GM12878 (cell line): Measurements from ENCODE around the gene WTIP. TPM values are rescaled to one million over a fixed set of nuclear protein-coding genes. Genes with fewer than 3 reads are reported as not detected.

Experiments used
- ATAC-seq: fragments of 200-7000 bp; cut with Tn5 transposase; 3 replicates; pipeline ENCODE4 v1.9.1; 2020; ENCODE audit warnings: mild to moderate bottlenecking, moderate library complexity
- BruUV-seq: library from RNA; stranded (reverse); fragments of 400-500 nt; replicated peaks from 2 replicates; lab custom pipeline; 2021; lab: Mats Ljungman, UMichigan
- CTCF ChIA-PET: fragments of 300-600 bp; sonication (Branson Sonifier 250); formaldehyde crosslinking; extraction: SDS; loops from one replicate; lab custom pipeline; 2021; ENCODE audit warnings: inconsistent platforms; lab: Yijun Ruan, JAX
- POLR2A ChIA-PET: fragments of 350-600 bp; formaldehyde crosslinking; extraction: SDS; loops from one replicate; lab custom pipeline; 2021; ENCODE audit warnings: inconsistent platforms; lab: Charles Lee
- RAD21 ChIA-PET: fragments of 300-600 bp; sonication (Branson Sonifier 250); formaldehyde crosslinking; loops from one replicate; lab custom pipeline; 2023; ENCODE audit warnings: antibody characterized with exemption; ENCODE audit not compliant: unreplicated experiment; lab: Charles Lee
- SMC1A ChIA-PET: fragments of 300-600 bp; sonication (Branson Sonifier 250); formaldehyde crosslinking; loops from one replicate; lab custom pipeline; 2023; ENCODE audit not compliant: unreplicated experiment, uncharacterized antibody; lab: Charles Lee
- DNase-seq: peaks from one replicate; pipeline ENCODE4 v3.0.0-alpha.2; 2011; ENCODE audit warnings: low read depth, low spot score
- FAIRE-seq: peaks from 3 replicates; lab custom pipeline; 2011; peaks lifted over from hg19 to GRCh38; lab: Jason Lieb, UNC
- H2AFZ ChIP-seq: 2 replicates; pipeline ENCODE4 v1.6.0; 2011; ENCODE audit warnings: low read depth, low read length, control low read depth; ENCODE audit not compliant: control insufficient read depth
- H3K27ac ChIP-seq: 2 replicates; pipeline ENCODE4 v1.5.1; 2011; ENCODE audit warnings: control low read depth; ENCODE audit not compliant: control insufficient read depth, insufficient read depth
- H3K27me3 ChIP-seq, 2 experiments: replicated peaks in 1 of 2; 2 replicates each; pipeline versions ENCODE4 v1.6.0 to v1.6.1; 2011; ENCODE audit warnings: low read length in 1 of 2; ENCODE audit not compliant: control insufficient read depth in 2 of 2, insufficient read depth in 2 of 2
- H3K36me3 ChIP-seq, 2 experiments: 2 replicates each; pipeline ENCODE4 v1.5.1; 2011; ENCODE audit warnings: low read length in 1 of 2; ENCODE audit not compliant: control insufficient read depth in 2 of 2, insufficient read depth in 2 of 2
- H3K4me1 ChIP-seq: 2 replicates; pipeline ENCODE4 v1.6.1; 2011; ENCODE audit warnings: mild to moderate bottlenecking, low read length, moderate library complexity, mixed read lengths; ENCODE audit not compliant: control insufficient read depth, insufficient read depth
- H3K4me2 ChIP-seq: 2 replicates; pipeline ENCODE4 v1.6.0; 2011; ENCODE audit warnings: control low read depth; ENCODE audit not compliant: control insufficient read depth, insufficient read depth
- H3K4me3 ChIP-seq: fragments of 200-600 bp; sonication (generic); 2 replicates; pipeline ENCODE4 v1.5.1; 2016
- H3K79me2 ChIP-seq: 2 replicates; pipeline ENCODE4 v1.6.0; 2011; ENCODE audit warnings: low read length; ENCODE audit not compliant: control insufficient read depth, insufficient read depth
- H3K9ac ChIP-seq: 2 replicates; pipeline ENCODE4 v1.8.0; 2011; ENCODE audit warnings: low read length, control low read depth, mixed read lengths; ENCODE audit not compliant: control insufficient read depth, insufficient read depth
- H3K9me3 ChIP-seq: replicated peaks from 3 replicates; pipeline ENCODE4 v1.5.1; 2011; ENCODE audit warnings: mild to moderate bottlenecking, low read length; ENCODE audit not compliant: control insufficient read depth, insufficient read depth
- H4K20me1 ChIP-seq: 2 replicates; pipeline ENCODE4 v1.6.0; 2011; ENCODE audit not compliant: control insufficient read depth, insufficient read depth
- ATF3 ChIP-seq: IDR thresholded peaks from 2 replicates; pipeline ENCODE4 v1.6.1; 2011; ENCODE audit warnings: low read depth, mild to moderate bottlenecking, low read length, moderate library complexity, borderline replicate concordance; ENCODE audit errors: extremely low read depth
- CBX5 ChIP-seq: sonication (generic); IDR thresholded peaks from 2 replicates; pipeline ENCODE4 v1.6.1; 2016; ENCODE audit warnings: low read depth, moderate library complexity, mild to moderate bottlenecking, inconsistent platforms
- GABPA ChIP-seq: IDR thresholded peaks from 2 replicates; pipeline ENCODE4 v1.6.1; 2014; ENCODE audit warnings: antibody characterized with exemption, low read depth, mild to moderate bottlenecking, inconsistent platforms
- IRF5 ChIP-seq: fragments of 450-650 bp; IDR thresholded peaks from 2 replicates; pipeline ENCODE4 v1.6.1; 2017; ENCODE audit warnings: borderline replicate concordance
- JUNB ChIP-seq: IDR thresholded peaks from 2 replicates; pipeline ENCODE4 v1.6.1; 2016; ENCODE audit warnings: antibody characterized with exemption, mild to moderate bottlenecking
- MEF2B ChIP-seq: fragments of 450-650 bp; IDR thresholded peaks from 2 replicates; pipeline ENCODE4 v1.6.1; 2018; ENCODE audit warnings: mild to moderate bottlenecking, moderate library complexity; ENCODE audit not compliant: partially characterized antibody, poor library complexity, severe bottlenecking
- MLLT1 ChIP-seq: fragments of 450-650 bp; IDR thresholded peaks from 2 replicates; pipeline ENCODE4 v1.6.1; 2016; ENCODE audit warnings: mild to moderate bottlenecking
- RAD51 ChIP-seq: fragments of 450-650 bp; IDR thresholded peaks from 2 replicates; pipeline ENCODE4 v1.6.1; 2016; ENCODE audit warnings: moderate library complexity, mild to moderate bottlenecking, inconsistent platforms
- STAT3 ChIP-seq: IDR thresholded peaks from 2 replicates; pipeline ENCODE4 v1.6.1; 2011; ENCODE audit warnings: low read depth, low read length, improper control_type of control experiment
- ZZZ3 ChIP-seq: IDR thresholded peaks from 2 replicates; pipeline ENCODE4 v1.6.1; 2011; ENCODE audit warnings: low read depth; ENCODE audit not compliant: control insufficient read depth, insufficient read length
- WGBS: methylation state at CpG from one replicate; pipeline ENCODE4 v1.1.6; 2016; ENCODE audit warnings: low lambda C conversion rate; ENCODE audit not compliant: insufficient replicate concordance, insufficient coverage; ENCODE audit errors: missing lambda C conversion rate; 5-methylcytosine and 5-hydroxymethylcytosine counted together
- in situ Hi-C: fragments of 300-500 bp; cut with MboI; formaldehyde crosslinking; loops from 9 replicates; pipeline ENCODE4 v1.14.3; 2018; ENCODE audit warnings: mixed read lengths
- intact Hi-C: fragments of 100-400 bp; cut with micrococcal nuclease; formaldehyde crosslinking; loops from one replicate; pipeline ENCODE4 v1.14.2; 2022; ENCODE audit not compliant: unreplicated experiment
- polyA plus RNA-seq, 11 experiments: library from polyadenylated mRNA; depleted of rRNA in 4 of 11; unstranded in 6 of 11; stranded (reverse) in 5 of 11; fragments of >200 nt; fragmentation: Nextera tagmentation in 4 of 11; fragmentation: Illumina TruSeq in 1 of 11; extraction: Ambion mirVana in 4 of 11; extraction: Trizol in 1 of 11; gene quantifications; 1 replicate in 1 of 11; 2 replicates in 10 of 11; pipeline versions ENCODE4 v1.2.1 to v1.2.3, GENCODE V29; 2011 to 2016; ENCODE audit warnings: inconsistent platforms in 2 of 11, missing spikeins in 2 of 11, low read depth in 1 of 11
- total RNA-seq, 4 experiments: library from RNA; depleted of rRNA in 3 of 4; stranded (reverse); fragments of >200 nt in 3 of 4; fragmentation: Illumina TruSeq in 1 of 4; extraction: Trizol in 1 of 4; gene quantifications; 2 replicates each; pipeline versions ENCODE4 v1.2.1 to v1.2.3, GENCODE V29; 2013 to 2021

WTIP gene
- total and polyA plus RNA-seq, 10 of the 15 experiments (the other 5 are each of a cell fraction or from before 2014, with no cell fraction given) = 0.06 to 0.77 (median 0.17) TPM; not detected in 2

GRCh38 chr19:34493649-34494044, 12.1 kb downstream of the WTIP start:
- Histone ChIP-seq H3K9me3 (no peaks in the 10 kb centered on the region), H3K27ac (no peak overlapping the region), H3K9ac (no peak overlapping the region)
- CTCF ChIA-PET = no interaction called here
- TF ChIP-seq GABPA = no peak
- TF ChIP-seq RAD51 = no peak
- no peak for TF ChIP-seq ATF3
- TF ChIP-seq JUNB = no peak
- no peak for TF ChIP-seq MLLT1
- no peak for TF ChIP-seq MEF2B
- TF ChIP-seq IRF5 = no peak
- TF ChIP-seq STAT3 = no peak
- no peak for TF ChIP-seq CBX5
- TF ChIP-seq ZZZ3 = no peak
- TF ChIP-seq, all 136 proteins: peak for 0
- H3K4me2 ChIP-seq = no peak overlapping the region
- no peaks in the 10 kb centered on the region for H3K79me2 ChIP-seq
- no peak overlapping the region for H3K4me3 ChIP-seq
- no peaks in the 10 kb centered on the region for H3K27me3 ChIP-seq
- no peak for ATAC-seq
- H4K20me1 ChIP-seq = no peaks in the 10 kb centered on the region
- no TSS peak for BruUV-seq
- no peak for FAIRE-seq
- WGBS = 67% methylated on average over 7 of the region's 7 CpGs
- RAD21 ChIA-PET = no interaction called here
- SMC1A ChIA-PET = no interaction called here
- intact Hi-C loops = no loop called here
- H3K36me3 ChIP-seq = no peaks in the 10 kb centered on the region
- DNase-seq = no peak
- no peak overlapping the region for H2AFZ ChIP-seq
- POLR2A ChIA-PET = no interaction called here
- in situ Hi-C loops = loop anchor here (10.0 kb wide), 1 partner anchor 709 kb away; no protein-coding TSS in a partner anchor
- no peaks in the 10 kb centered on the region for H3K4me1 ChIP-seq
